Choroid plexus epithelial cell (primary cell): Measurements from ENCODE around the gene TLR8.

Experiments
- DNase-seq: peaks from one replicate; pipeline ENCODE4 v3.0.0-alpha.2; 2010; ENCODE audit warnings: low read depth
- H3K4me3 ChIP-seq: 2 replicates; pipeline ENCODE4 v1.5.1; 2011; ENCODE audit warnings: low read depth, mild to moderate bottlenecking, control low read depth, low read length, moderate library complexity
- TF ChIP-seq, protein P1 (sequence below): conservative IDR thresholded peaks from 2 replicates; pipeline ENCODE4 v1.5.1; 2011; ENCODE audit warnings: low read depth, mild to moderate bottlenecking, control low read depth, inconsistent platforms, low read length, moderate library complexity

TLR8 gene

DNA sequence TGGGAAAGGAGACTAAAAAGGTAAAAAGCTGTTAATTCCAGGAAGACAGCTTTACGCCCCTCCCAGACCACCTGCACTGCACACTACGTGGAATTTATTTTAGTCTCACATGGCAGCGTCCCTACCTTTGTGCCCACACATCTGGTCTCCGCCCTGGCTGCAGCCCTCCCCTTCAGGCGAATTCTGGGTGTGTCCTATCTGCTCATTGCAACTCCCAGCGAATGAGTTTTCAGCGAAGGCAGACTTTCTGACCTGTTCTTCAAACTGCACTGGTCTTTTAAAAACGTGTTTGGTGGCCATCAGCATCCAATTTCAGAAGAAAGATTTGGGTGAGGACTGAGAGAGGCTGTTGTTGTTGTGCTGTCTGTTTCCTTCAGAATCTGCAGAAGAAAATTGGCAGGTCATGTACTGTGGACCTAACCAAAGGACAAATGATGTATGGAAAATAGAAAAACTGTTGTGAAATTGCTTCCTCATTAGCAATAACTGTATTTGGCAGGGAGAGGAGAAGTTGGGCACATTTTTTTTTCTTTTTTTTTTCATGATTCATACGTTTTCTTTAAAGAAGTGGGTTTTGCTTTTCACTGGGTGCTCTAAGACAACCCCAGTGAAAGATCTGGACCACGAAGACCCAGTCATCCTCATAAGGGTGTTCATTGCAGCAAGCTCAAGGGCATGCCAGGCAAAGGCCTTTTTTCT lies 4.2 kb downstream of the TLR8 start:
- no peak overlapping the region for H3K4me3 ChIP-seq
- no peak for DNase-seq
- TF ChIP-seq, protein P1, sequence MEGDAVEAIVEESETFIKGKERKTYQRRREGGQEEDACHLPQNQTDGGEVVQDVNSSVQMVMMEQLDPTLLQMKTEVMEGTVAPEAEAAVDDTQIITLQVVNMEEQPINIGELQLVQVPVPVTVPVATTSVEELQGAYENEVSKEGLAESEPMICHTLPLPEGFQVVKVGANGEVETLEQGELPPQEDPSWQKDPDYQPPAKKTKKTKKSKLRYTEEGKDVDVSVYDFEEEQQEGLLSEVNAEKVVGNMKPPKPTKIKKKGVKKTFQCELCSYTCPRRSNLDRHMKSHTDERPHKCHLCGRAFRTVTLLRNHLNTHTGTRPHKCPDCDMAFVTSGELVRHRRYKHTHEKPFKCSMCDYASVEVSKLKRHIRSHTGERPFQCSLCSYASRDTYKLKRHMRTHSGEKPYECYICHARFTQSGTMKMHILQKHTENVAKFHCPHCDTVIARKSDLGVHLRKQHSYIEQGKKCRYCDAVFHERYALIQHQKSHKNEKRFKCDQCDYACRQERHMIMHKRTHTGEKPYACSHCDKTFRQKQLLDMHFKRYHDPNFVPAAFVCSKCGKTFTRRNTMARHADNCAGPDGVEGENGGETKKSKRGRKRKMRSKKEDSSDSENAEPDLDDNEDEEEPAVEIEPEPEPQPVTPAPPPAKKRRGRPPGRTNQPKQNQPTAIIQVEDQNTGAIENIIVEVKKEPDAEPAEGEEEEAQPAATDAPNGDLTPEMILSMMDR, result no peak

DNA sequence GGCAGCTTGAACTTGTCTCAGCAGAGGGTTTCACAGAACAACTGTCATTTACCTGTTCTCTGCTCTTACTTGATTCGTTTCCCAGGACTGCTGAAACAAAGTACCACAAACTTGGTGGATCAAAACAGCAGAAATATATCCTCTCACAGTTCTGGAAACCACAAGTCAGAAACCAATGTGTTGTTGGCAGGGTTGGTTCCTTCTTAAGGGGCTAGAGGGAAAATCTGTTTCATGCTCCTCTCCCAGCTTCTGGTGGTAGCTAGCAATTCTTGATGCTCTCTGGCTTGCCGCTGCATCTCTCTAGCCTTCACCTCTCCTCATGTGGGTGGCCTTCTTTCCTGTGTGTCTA lies 4.7 kb downstream of the TLR8 start:
- TF ChIP-seq, protein P1, result no peak
- no peak for DNase-seq
- H3K4me3 ChIP-seq, result no peak overlapping the region

GRCh38 chrX:12912791-12913482 lies 6.5 kb downstream of the TLR8 start:
- no peak for DNase-seq
- H3K4me3 ChIP-seq, result no peak overlapping the region
- TF ChIP-seq, protein P1, result no peak

DNA sequence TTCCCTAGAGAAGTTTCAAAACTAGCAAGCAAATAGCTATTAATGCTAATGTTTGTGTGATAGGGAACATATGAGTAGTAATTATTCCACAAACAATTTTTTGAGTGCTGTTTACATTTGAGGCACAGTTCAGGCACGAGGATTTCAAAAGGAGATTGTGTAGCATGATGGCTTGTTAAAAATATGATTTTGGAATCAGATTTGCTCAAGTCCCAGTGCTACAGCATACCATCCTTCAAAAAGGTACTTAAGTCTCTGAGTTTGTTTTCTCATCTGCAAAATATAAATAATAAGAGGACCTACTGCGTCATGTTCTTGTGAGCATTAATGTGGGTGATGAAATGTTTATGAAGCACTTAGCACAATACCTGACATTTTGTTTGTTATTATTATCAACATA lies 11.3 kb downstream of the TLR8 start:
- no peak for DNase-seq
- TF ChIP-seq, protein P1, result no peak
- no peak overlapping the region for H3K4me3 ChIP-seq

DNA sequence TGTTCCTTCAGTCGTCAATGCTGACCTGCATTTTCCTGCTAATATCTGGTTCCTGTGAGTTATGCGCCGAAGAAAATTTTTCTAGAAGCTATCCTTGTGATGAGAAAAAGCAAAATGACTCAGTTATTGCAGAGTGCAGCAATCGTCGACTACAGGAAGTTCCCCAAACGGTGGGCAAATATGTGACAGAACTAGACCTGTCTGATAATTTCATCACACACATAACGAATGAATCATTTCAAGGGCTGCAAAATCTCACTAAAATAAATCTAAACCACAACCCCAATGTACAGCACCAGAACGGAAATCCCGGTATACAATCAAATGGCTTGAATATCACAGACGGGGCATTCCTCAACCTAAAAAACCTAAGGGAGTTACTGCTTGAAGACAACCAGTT lies 12.6 kb downstream of the TLR8 start:
- H3K4me3 ChIP-seq, result no peak overlapping the region
- TF ChIP-seq, protein P1, result no peak
- no peak for DNase-seq

DNA sequence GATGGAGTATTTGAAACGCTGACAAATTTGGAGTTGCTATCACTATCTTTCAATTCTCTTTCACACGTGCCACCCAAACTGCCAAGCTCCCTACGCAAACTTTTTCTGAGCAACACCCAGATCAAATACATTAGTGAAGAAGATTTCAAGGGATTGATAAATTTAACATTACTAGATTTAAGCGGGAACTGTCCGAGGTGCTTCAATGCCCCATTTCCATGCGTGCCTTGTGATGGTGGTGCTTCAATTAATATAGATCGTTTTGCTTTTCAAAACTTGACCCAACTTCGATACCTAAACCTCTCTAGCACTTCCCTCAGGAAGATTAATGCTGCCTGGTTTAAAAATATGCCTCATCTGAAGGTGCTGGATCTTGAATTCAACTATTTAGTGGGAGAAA lies 13.2 kb downstream of the TLR8 start:
- no peak for DNase-seq
- no peak overlapping the region for H3K4me3 ChIP-seq
- TF ChIP-seq, protein P1, result no peak

DNA sequence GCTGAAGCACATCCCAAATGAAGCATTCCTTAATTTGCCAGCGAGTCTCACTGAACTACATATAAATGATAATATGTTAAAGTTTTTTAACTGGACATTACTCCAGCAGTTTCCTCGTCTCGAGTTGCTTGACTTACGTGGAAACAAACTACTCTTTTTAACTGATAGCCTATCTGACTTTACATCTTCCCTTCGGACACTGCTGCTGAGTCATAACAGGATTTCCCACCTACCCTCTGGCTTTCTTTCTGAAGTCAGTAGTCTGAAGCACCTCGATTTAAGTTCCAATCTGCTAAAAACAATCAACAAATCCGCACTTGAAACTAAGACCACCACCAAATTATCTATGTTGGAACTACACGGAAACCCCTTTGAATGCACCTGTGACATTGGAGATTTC lies 14.6 kb downstream of the TLR8 start:
- no peak overlapping the region for H3K4me3 ChIP-seq
- no peak for DNase-seq
- TF ChIP-seq, protein P1, result no peak
